Measurements from ENCODE around the gene GPBP1L1.

DNA sequence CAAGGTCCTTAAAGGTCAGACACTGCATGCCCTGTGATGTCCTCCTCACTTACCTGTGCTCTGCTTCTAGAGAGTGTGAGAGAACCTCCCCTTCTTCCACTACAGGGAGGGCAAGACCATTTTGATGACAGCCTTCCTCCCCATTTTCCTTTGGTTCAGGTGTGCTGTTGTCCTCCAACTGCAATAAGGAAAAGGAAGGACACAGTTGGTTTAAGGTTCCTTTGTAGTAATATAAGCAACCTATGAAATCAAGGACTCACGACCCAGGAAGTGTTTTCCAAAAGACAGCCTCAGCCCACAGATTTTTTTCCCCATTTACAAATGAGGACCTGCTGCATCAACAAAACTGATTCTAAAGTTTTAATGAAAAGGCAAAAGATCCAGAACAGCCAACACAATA is 55.9 kb downstream of the GPBP1L1 start:
- TF ChIP-seq CTCF (optimal IDR thresholded peaks at IDR 0.05 in 1 of 3, IDR thresholded peaks at IDR 0.05 in 1 of 3, conservative IDR thresholded peaks at IDR 0.05 in 1 of 3; ENCODE audit: extremely low read depth in 1 of 3, insufficient read depth in 2 of 3, low read length in 3 of 3) (no peak), EZH2 (IDR thresholded peaks at IDR 0.05; ENCODE audit: low read length) (no peak)
